Panc1 (cell line): Measurements from ENCODE around the gene RABGAP1L. TPM values are rescaled to one million over a fixed set of nuclear protein-coding genes. Genes with fewer than 3 reads are reported as not detected.

Experiments used
- ATAC-seq: fragments of 200-7000 bp; cut with Tn5 transposase; 2 replicates; pipeline ENCODE4 v1.9.1; 2020; ENCODE audit warnings: mild to moderate bottlenecking, moderate library complexity
- BruUV-seq: library from RNA; stranded (reverse); fragments of 400-500 nt; replicated peaks from 2 replicates; lab custom pipeline; 2021; lab: Mats Ljungman, UMichigan
- CTCF ChIA-PET: fragments of 300-600 bp; sonication (Branson Sonifier 250); formaldehyde crosslinking; loops from one replicate; lab custom pipeline; 2022; ENCODE audit warnings: antibody characterized with exemption; lab: Charles Lee
- POLR2A ChIA-PET: fragments of 300-600 bp; sonication (Branson Sonifier 250); formaldehyde crosslinking; loops from one replicate; lab custom pipeline; 2022; ENCODE audit warnings: antibody characterized with exemption; lab: Charles Lee
- DNase-seq: peaks from one replicate; pipeline ENCODE4 v3.0.0-alpha.2; 2010; ENCODE audit warnings: low read depth, low spot score
- H3K27ac ChIP-seq: 2 replicates; pipeline ENCODE4 v1.5.1; 2011; ENCODE audit warnings: mild to moderate bottlenecking, low read length, inconsistent platforms
- H3K27me3 ChIP-seq: fragments of 200-500 bp; sonication (Bioruptor generic); 2 replicates; pipeline ENCODE4 v1.6.0; 2014; ENCODE audit warnings: low read length, inconsistent platforms; ENCODE audit not compliant: control insufficient read depth, insufficient read depth
- H3K36me3 ChIP-seq: fragments of 200-500 bp; sonication (Bioruptor generic); 2 replicates; pipeline ENCODE4 v1.5.1; 2014; ENCODE audit warnings: inconsistent platforms, mild to moderate bottlenecking, low read length, moderate library complexity; ENCODE audit not compliant: control insufficient read depth, insufficient read depth
- H3K4me1 ChIP-seq: 2 replicates; pipeline ENCODE4 v1.5.1; 2011; ENCODE audit warnings: inconsistent platforms, mild to moderate bottlenecking, low read length, moderate library complexity; ENCODE audit not compliant: control insufficient read depth, insufficient read depth
- H3K4me3 ChIP-seq, 2 experiments: 2 replicates each; pipeline ENCODE4 v1.5.1; 2011 to 2012; ENCODE audit warnings: low read depth in 2 of 2, low read length in 2 of 2, mild to moderate bottlenecking in 2 of 2, inconsistent platforms in 1 of 2, moderate library complexity in 1 of 2
- H3K9me3 ChIP-seq: fragments of 200-500 bp; sonication (Bioruptor generic); 2 replicates; pipeline ENCODE4 v1.5.1; 2014; ENCODE audit warnings: low read depth, mild to moderate bottlenecking, inconsistent platforms, low read length, moderate library complexity; ENCODE audit not compliant: control insufficient read depth, insufficient read depth
- CTCF ChIP-seq: fragments of 450-650 bp; IDR thresholded peaks from 2 replicates; pipeline ENCODE4 v1.5.1; 2017; ENCODE audit warnings: mild to moderate bottlenecking
- POLR2AphosphoS5 ChIP-seq: IDR thresholded peaks from 2 replicates; pipeline ENCODE4 v1.6.1; 2012; ENCODE audit warnings: mild to moderate bottlenecking, low read depth, low read length, moderate library complexity
- REST ChIP-seq, 2 experiments: IDR thresholded peaks; 2 replicates each; pipeline ENCODE4 v1.6.1; 2011 to 2012; ENCODE audit warnings: low read depth in 2 of 2, control low read depth in 1 of 2, low read length in 1 of 2, mild to moderate bottlenecking in 1 of 2, moderate library complexity in 1 of 2; ENCODE audit not compliant: insufficient read depth in 1 of 2
- SIN3A ChIP-seq: IDR thresholded peaks from 2 replicates; pipeline ENCODE4 v1.6.1; 2012; ENCODE audit warnings: low read depth, mild to moderate bottlenecking, low read length, moderate library complexity, borderline replicate concordance; ENCODE audit not compliant: insufficient read depth
- TCF7L2 ChIP-seq: IDR thresholded peaks from 2 replicates; pipeline ENCODE4 v1.6.1; 2011; ENCODE audit warnings: mild to moderate bottlenecking, low read depth, low read length, inconsistent platforms
- in situ Hi-C: cut with HindIII; loops from 2 replicates; pipeline ENCODE4 v1.10.0; 2016; ENCODE audit warnings: low sequenced_read_pairs, low pct_unique_long_range_greater_than_20kb
- intact Hi-C: fragments of 100-400 bp; cut with micrococcal nuclease; formaldehyde crosslinking; loops from one replicate; pipeline ENCODE4 v1.10.0; 2022; ENCODE audit not compliant: unreplicated experiment
- total RNA-seq: library from RNA; stranded (reverse); gene quantifications from one replicate; pipeline ENCODE4 v1.2.1, GENCODE V29; 2021; ENCODE audit not compliant: unreplicated experiment

RABGAP1L gene
- total RNA-seq, 1 experiment from 2014 or later, result 37.0 TPM

- CTCF ChIA-PET, result no interaction called here
- TF ChIP-seq POLR2AphosphoS5 (no peak), CTCF (no peak), TCF7L2 (no peak), SIN3A (no peak), REST (IDR thresholded peaks at IDR 0.05; ENCODE audit: insufficient read depth in 1 of 2, low read depth in 2 of 2, low read length in 1 of 2) (no peak)
- no peaks in the 10 kb centered on the region for H3K27me3 ChIP-seq
- in situ Hi-C loops, result no loop called here
- ATAC-seq (no peak), DNase-seq (no peak)
- H3K4me3 ChIP-seq, result no peak overlapping the region
- no peaks in the 10 kb centered on the region for H3K4me1 ChIP-seq
- intact Hi-C loops, result no loop called here
- H3K36me3 ChIP-seq, result no peaks in the 10 kb centered on the region
- BruUV-seq, result no TSS peak
- POLR2A ChIA-PET, result no interaction called here
- H3K9me3 ChIP-seq, result no peaks in the 10 kb centered on the region
- H3K27ac ChIP-seq, result no peak overlapping the region
Measured at GRCh38 chr1:174352883-174353608, 193.7 kb downstream of the RABGAP1L start.

GRCh38 chr1:174358344-174358743 lies 199.0 kb downstream of the RABGAP1L start:
- Histone ChIP-seq H3K9me3 (no peaks in the 10 kb centered on the region), H3K4me3 (no peak overlapping the region), H3K27me3 (no peaks in the 10 kb centered on the region), H3K27ac (no peak overlapping the region), H3K4me1 (no peaks in the 10 kb centered on the region), H3K36me3 (no peaks in the 10 kb centered on the region)
- ChIA-PET CTCF (no interaction called here), POLR2A (no interaction called here)
- in situ Hi-C loops, result no loop called here
- DNase-seq (no peak), ATAC-seq (no peak)
- intact Hi-C loops, result no loop called here
- no peak for TF ChIP-seq TCF7L2
- no peak for TF ChIP-seq POLR2AphosphoS5
- no peak for TF ChIP-seq CTCF
- no peak for TF ChIP-seq SIN3A
- TF ChIP-seq REST (IDR thresholded peaks at IDR 0.05; ENCODE audit: insufficient read depth in 1 of 2, low read depth in 2 of 2, low read length in 1 of 2), result no peak
- BruUV-seq, result no TSS peak
